ENCODE results near the gene COX10.

- TF ChIP-seq CTCF (conservative IDR thresholded peaks at IDR 0.05; ENCODE audit: low read depth, low read length) (no peak), EZH2 (IDR thresholded peaks at IDR 0.05; ENCODE audit: borderline replicate concordance, low read depth, low read length, poor library complexity, severe bottlenecking) (no peak)
Observed at GRCh38 chr17:14068542-14069250, 608 bp upstream of the COX10 start.
